Stimulated activated CD4-positive, alpha-beta T cell treated with anti-CD3 and anti-CD28 coated beads, TNF-alpha, amount 100 ng/mL, for 24 hours (primary cell): ENCODE results near the gene ACTN4.

Experiments
- DNase-seq, 3 experiments: peaks; one replicate each; pipeline ENCODE4 v3.0.0-alpha.2; 2020; ENCODE audit warnings: low read depth in 3 of 3

Gene ACTN4

DNA sequence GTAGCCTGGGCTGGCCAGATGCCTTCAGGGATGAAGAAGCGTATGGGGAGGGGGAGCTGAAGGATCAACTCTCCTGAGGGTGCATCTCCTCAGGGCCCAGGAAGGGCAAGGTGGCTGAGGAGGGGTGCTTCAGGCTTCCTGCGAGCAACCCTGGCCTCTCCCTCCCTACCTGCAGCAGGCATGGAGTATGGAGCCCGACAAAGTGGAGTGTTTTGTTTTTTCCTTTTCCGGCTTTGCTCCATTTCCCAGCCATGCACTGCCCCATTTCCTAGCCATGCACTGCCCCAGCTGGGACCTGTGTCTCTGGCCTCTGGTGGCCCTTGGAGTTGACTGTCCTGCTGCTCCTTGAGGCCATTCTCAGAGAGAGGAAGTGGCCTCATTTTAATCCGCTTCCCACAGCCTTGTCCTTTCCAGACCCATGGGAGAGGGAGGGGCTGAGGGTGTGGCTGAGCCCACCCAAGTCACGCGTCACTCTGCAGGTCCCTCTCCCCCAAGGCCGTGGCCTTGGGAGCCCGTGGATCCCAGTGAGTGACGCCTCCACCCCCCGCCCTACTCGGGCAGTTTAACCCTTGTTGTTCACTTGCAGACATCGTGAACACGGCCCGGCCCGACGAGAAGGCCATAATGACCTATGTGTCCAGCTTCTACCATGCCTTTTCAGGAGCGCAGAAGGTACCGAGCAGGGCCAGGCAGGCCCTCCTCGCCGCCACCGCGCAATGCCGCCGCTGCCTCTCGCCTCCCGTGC is 62.4 kb downstream of the ACTN4 start:
- DNase-seq, result no peak

DNA sequence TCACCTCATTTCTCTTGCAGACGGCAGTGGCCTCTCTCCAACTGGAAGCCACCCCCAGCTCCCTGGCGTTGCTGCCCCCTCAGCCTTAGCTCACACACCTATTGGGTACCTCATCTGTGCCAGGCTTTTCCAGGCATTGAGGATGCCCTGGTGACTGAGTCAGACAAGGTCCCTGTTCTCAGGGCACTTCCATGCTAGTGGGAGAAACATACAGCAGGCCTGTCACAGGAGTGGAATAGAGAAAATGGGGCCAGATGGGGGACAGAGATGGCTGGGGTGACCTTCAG is 62.9 kb downstream of the ACTN4 start:
- no peak for DNase-seq

DNA sequence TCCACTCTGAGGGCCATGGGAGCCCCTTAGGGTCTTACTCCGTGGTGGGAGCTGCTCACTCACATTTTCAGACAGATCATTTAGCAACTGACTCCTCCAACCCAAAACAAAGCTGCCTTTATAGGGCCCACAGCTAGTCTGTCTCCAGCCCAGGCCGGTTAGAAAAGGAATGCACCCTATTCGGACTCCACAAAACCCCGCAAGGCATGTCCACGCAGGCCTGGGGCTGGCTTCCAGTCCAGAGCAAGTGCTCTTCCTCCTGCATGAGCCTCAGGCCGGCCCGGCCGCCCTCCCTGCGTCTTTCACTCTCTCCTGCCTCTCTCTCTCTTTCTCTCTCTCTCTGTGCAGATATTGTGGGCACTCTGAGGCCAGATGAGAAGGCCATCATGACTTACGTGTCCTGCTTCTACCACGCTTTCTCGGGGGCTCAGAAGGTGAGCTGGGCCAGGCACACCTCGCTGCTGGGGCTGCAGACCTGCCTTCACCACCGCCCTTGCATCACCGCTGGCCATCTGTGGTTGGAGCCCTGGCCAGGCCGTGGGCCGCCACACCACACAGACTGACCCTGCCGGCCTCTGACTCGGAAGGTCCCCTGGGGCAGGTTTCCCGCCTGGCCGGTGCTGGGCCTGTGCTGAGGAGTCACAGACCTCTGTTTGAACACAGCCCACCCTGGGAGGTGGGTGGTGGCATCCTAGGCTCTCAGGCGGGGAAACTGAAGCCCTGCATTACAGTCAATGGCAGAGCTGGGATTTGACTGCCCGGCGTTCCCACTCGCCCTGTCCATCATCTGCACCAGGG is 63.7 kb downstream of the ACTN4 start:
- DNase-seq, result no peak

DNA sequence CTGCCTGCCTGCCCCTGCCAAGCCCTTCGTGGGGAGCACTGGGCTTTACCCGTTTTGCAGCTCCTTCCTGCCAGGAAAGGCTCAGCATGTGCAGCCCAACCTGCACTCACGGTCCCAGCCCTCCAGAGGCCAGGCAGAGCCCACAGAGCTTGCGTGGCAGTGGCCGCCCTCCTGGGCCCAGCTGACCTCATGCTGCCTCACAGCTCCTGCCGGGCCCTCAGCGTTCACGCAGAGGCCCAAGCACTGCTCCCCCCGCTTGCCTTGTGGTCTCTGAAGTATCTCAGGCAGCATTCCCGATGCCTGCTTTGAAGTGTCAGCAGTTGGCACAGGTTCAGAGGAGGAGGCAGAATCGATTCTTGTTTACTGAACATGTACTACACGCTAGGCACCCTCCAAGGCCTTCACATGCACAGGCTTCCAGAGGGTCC is 64.3 kb downstream of the ACTN4 start:
- no peak for DNase-seq

DNA sequence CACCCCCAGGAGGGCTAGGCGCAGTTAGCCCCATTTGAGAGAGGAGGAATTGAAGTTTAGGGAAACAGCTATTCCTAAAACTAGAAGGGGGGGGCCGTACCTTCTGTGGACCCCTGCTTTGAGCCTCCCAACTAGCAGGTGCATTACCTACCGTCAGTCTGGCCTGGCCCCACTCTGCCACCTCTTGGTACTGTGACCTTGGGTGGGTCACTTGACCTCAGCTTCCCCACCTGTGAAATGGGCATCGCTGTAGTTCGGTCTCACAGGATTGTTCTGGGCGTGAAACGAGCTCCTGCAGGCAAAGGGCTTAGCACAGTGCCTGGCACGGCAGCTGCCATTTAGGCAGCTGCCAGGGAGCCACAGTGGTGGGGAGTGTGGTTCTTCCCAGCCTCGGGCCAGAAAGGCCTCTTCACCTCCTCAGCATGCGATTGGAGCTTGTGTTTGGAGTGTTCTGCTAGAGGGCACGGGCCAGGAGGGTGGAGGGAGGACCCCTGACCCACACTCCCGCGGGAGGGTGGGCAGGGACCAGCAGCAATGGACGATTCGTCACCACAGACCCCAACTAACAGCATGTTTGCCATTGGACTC is 64.8 kb downstream of the ACTN4 start:
- DNase-seq, result no peak

DNA sequence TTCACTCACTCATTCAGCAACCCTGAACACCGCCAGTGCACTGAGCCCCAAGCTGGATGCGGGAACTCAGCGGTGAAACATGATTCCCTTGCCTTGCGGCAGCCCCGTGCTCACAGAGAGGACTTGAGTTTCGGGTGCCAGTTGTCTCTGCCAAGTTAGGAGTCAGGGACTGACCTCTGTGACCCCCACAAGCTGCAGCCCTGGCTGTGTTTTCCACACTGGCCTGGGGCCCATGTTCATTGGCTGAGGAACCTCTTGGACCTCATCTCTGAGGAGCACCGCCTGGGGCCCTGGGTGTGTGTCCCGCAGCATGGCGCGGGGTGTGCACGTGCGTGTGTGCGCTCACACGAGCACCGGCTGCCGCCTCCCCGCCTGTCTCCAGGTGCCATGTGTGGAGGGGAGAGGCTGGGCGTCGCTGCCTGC is 65.8 kb downstream of the ACTN4 start:
- DNase-seq, result no peak

DNA sequence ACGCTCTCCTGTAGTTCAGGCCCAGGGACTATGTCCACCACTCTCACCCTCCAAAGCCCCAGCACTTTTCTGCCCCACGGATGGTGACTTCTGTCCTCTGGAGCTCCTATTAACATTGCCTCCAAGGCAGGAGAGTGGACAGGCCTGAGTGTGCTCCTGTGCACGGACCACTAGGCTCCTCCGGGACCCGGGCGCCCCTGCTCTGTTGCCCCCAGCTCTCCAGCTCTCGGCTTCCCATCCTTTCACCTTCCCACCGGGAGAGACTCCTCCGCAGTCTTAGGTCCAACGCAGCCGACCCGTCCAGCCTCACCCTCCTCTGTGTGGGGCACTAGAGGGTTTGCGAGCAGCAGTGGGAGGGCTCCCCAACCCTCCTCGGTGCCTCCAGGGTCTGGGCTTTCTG is 66.4 kb downstream of the ACTN4 start:
- DNase-seq, result no peak

DNA sequence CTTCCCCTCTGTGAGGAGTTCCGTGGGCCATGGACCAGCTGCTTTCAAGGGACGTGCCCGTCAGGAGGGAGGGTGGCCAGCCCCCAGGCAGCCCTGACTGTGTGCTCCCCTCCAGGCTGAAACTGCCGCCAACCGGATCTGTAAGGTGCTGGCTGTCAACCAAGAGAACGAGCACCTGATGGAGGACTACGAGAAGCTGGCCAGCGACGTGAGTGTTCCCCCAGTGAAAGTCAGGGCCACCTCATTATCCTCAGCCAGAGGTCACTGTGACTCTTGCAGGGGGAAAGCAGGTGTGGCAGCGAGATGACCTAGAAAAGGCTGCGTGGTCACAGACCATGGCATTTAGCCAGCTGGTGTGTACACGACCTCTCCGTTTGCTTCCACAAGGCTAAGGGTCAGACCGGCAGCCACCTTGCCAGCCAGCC is 66.9 kb downstream of the ACTN4 start:
- no peak for DNase-seq

DNA sequence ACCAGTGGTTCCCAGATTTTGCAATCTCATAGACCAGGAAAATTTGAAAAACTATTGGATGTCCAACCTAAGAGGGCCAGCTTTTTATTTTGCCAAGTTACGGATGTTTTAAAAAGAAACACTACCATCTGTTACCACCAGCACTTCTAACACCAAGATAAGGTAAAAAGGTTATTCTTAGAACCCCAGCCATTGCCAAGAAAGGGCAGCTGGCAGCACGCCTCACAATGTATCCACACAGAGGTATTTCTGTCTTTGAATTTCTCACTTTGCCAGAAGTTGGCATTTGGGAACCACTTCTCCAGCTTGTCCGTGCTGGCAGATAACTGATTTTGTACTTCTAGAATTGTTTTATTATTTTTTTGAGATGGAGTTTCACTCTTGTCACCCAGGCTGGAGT is 68.1 kb downstream of the ACTN4 start:
- DNase-seq, result no peak

DNA sequence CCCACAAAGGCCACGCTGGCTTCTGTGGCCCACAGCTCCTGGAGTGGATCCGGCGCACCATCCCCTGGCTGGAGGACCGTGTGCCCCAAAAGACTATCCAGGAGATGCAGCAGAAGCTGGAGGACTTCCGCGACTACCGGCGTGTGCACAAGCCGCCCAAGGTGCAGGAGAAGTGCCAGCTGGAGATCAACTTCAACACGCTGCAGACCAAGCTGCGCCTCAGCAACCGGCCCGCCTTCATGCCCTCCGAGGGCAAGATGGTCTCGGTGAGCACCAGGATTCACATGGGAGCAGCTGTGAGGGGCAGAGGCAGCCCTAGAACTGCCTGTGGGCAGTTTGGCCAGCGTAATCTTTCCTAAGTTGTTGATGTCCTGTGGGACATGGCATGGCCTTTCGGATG is 69.6 kb downstream of the ACTN4 start:
- no peak for DNase-seq

DNA sequence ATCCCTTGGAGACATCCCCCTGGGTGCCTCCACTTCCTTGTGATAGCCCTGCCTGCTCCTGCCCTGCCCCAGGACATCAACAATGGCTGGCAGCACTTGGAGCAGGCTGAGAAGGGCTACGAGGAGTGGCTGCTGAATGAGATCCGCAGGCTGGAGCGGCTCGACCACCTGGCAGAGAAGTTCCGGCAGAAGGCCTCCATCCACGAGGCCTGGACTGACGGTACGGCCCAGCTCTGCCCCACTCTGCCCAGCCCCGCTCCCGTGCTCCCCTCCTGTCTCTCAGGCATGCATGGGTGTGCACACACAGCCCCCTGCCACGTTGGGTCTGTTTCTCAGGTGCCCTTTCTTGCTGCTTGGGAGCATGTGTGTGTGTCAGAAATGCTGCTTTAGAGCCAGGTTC is 70.4 kb downstream of the ACTN4 start:
- no peak for DNase-seq

DNA sequence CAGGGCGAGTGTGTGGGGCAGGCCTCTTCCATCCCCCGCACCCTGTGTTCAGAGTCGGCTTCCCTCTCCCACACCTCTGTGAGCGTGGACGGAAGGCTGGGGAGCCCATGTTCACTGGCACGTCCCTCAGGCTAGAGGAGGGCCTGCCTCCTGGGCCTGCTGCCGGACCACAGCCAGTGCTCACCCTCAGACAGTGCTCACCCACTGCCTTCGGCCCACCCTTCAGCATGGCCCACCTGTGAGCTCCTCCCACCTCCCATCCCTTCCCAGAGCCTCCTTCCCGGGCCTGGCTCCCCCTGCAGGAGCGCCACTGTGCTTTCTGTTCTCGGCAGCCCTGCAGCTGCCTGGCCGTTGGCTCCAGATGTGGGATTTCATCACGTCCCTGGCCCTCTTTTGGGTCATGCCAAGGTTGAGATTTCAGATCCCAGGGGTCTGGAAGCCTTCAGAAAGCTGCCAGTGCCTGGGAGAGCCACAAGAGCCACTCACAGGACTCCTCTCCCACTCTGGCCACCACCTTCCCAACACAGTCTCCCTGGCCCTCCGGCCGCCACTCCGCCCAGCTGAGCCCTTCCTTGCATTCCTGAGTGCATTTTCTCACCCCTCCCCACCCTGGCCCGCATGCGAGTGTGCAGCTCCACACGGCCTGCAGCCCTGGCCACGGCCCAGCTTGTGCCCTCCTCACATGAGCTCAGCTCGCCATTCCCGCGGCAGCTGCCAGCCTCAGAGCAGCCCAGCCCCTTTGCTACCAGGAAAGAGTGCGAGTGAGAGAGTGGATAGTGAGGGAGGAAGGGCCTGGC is 71.5 kb downstream of the ACTN4 start:
- DNase-seq, result no peak

DNA sequence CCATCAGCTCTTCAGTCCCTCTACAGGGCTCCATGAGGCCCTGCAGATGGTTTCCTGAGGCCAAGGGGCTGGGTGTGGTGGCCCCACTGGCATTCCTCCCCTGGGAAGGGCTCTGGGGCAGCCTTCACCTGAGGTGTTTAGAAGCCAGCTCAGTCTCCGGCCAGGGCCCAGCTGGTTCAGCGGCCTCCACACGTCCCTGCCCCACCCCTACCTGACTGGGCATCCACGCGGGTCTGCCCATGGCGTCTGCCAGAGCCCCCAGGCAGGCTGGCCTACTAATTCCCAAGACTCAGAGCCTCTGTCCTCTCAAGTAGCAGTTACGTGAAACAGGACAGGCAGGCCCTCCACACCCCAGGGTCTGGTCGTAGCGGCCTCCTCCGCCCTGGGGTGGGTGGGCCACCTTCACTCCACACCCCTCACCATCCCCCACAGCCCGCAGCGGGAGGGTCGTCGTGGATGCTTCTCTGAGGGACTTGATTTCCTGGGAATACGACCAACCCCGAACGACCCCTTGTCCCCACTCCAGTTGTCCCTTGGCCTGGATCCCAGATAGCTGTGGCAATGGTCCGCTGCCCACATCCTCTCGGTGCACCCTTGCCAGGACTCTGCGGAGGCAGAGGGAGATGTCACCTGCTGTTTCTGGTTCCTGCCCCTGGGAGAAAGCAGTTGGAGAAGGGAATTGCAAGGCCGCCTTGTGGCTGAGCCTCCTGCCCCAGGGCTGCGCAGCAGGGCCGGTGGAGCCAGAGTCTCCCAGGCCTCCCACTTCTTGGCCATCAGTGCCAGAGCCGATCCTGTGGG is 72.5 kb downstream of the ACTN4 start:
- DNase-seq, result no peak

DNA sequence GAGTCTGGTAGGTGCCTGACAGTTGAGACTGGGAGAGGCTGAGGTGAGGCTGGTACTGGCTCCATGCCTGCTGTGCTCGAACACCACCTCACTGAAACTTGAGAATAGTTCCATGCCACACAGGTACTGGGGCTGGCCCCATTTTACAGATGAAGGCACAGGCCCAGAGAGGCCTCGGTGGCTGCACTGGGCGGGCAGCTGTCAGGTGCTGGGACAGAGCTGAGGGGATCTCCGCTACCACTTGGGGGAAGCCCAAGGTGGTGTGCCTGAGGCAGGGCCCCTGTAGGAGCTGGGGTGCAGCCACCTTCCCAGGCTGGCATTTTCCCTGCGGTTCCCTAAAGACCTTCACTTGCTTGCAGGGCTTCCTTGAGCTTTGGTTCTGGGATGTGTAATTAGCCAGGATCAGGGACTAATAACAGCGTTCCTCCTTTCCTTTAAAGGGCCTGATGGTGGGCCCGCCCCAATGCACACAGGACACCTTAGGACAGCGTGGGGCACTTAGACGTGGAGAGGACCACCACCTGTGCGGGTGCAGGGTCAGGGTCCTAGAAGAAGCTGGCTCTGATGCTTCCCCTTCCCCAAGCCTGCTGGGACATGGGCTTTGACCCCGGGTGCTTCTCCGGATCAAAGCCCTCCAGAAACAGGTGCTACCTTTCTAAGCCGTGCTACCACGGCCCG is 73.2 kb downstream of the ACTN4 start:
- no peak for DNase-seq

DNA sequence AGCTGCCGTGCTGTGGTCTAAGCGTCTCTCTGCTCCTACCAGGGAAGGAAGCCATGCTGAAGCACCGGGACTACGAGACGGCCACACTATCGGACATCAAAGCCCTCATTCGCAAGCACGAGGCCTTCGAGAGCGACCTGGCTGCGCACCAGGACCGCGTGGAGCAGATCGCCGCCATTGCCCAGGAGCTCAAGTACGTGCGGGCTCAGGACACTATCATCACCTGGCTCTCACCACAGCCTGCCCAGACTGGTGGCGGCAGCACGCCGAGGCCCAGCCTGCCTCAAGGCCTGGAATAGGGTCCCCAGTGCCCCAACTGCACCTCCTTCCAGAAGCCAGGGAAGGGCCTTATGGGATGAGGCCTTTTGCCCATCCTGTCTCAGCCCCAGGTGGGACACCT is 74.0 kb downstream of the ACTN4 start:
- no peak for DNase-seq

DNA sequence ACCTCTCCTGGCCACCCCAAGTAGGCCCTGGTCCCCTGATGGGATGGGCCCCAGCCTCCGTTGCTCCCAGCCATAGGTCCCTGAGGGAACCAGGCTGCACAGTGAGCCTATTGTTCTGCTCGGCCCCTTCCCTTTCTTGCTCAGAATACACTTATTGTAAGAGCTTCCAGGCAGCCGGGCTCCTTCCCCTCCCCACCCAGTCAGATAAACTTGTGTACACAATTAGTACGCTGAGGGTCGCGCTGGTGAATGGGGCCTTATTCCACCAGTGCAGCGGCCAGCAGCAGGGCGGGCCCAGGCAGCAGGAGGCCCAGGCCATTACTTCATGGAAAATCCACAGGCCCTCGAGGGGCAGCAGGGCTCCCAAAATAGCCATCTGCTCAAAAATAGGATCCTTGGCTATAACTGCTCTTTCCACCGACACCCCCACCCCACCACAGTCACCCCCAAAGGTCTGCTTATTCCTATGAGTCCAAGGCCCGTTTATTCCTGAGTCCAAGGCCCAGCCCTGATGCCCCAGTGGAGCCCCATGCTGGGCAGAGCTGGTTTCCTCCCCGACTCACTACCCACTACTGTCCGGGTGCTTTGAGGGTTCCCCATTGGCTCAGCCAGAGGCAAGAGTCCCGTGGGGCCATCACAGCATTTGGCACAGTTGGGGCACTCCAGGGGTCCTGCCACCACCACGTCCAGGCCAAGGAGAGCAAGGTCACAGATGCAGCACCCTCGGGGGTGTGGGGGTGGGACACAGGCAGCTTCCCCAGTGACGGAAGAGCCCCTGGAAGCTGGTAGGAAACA is 74.7 kb downstream of the ACTN4 start:
- DNase-seq, result no peak

DNA sequence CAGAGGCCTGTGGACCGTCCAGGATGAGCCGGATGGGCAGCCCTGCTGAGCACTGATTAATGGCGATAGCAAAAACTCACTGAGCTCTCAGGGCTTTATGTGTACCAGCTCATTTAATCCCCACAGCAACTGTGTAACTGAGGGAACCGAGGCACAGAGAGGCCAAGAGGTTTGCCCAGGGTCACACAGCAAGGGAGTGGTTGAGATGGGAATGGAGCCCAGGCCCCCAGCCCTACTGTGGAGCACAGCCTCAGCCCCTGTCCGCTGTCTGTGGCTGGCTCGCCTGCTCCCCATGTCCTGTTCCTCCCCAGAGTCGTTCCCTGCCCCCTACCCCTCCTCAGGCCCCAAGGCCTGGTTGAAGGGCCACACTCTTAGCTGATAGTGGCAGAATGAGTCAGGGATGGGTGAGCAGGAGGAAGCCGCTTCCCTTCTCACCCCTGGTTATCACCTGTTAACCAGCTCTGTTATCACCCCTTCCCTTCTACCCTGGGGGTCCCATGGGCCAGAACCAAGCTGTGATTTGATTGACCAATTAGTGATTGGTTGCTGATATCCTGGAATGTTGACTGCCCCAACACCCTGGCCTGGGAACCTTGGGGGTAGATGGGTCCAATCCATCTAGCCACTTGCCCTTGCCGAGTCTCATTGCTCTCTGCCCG is 75.6 kb downstream of the ACTN4 start:
- no peak for DNase-seq

DNA sequence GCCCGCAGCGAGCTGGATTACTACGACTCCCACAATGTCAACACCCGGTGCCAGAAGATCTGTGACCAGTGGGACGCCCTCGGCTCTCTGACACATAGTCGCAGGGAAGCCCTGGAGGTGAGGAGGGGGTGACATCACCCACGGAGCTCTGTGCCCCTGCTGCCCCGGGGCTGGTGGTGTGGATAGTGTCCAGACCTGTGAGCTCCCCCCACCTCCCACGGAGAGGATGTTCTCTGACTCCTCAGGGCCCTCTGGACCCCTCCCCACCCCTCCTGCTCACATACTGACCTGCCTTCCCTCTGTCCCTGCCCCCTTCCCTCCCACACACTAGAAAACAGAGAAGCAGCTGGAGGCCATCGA is 76.1 kb downstream of the ACTN4 start:
- no peak for DNase-seq

DNA sequence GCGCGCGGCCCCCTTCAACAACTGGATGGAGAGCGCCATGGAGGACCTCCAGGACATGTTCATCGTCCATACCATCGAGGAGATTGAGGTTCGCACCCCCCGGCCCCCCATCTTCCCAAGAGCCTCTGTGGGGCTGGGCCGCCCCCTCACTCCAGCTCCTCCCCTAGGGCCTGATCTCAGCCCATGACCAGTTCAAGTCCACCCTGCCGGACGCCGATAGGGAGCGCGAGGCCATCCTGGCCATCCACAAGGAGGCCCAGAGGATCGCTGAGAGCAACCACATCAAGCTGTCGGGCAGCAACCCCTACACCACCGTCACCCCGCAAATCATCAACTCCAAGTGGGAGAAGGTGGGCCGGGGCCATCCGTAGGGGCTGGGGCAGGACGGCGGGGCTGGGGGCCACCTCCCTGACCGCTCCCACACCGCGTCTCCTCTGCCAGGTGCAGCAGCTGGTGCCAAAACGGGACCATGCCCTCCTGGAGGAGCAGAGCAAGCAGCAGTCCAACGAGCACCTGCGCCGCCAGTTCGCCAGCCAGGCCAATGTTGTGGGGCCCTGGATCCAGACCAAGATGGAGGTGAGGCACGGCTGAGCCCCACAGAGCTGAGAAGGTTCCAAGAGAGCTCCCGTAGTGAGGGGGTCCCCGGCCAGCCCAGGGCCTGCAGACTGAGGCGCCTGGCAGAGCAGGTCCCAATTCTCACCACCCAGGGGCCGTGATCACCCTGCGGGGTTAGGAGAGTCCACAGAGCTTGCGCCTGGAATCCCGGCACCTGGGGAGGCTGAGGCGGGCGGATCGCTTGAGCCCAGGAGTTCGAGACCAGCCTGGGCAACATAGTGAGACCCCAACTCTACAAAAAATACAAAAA is 76.8 kb downstream of the ACTN4 start:
- DNase-seq, result no peak
